Amniotic stem cell (primary cell): Measurements from ENCODE around the gene QRFP.
"Not testable (repeated sequence)": the region's sequence is repeated elsewhere in the genome, so short reads cannot be mapped to it uniquely, and the experiment has no call there.

Experiments used
- DNase-seq: peaks from one replicate; lab custom pipeline; 2025; lab: John Stamatoyannopoulos, UW

Gene QRFP

GRCh38 chr9:130849356-130849755 is 47.3 kb downstream of the QRFP start:
- no peak for DNase-seq

GRCh38 chr9:130848514-130848913 is 48.1 kb downstream of the QRFP start:
- DNase-seq = not testable (repeated sequence)

GRCh38 chr9:130847306-130848217 is 49.0 kb downstream of the QRFP start:
- peak; percentile 90 for DNase-seq

- peak; percentile 49 for DNase-seq
These were observed 49.9 kb downstream of the QRFP start for GRCh38 chr9:130846487-130847305.

- no peak for DNase-seq
These were observed 50.6 kb downstream of the QRFP start for GRCh38 chr9:130845901-130846481.

GRCh38 chr9:130845254-130845653 is 51.4 kb downstream of the QRFP start:
- DNase-seq = no peak

- DNase-seq = no peak
These were observed 52.6 kb downstream of the QRFP start for GRCh38 chr9:130844044-130844451.

- DNase-seq = no peak
These were observed 53.3 kb downstream of the QRFP start for GRCh38 chr9:130843049-130843908.
